ENCODE measurements around the gene SMURF2. TPM values are rescaled to one million over a fixed set of nuclear protein-coding genes. Genes with fewer than 3 reads are reported as not detected.
"Not testable (repeated sequence)": the region's sequence is repeated elsewhere in the genome, so short reads cannot be mapped to it uniquely, and the experiment has no call there.

SMURF2 gene
- polyA plus RNA-seq, 3 donors from 2014 or later = 8.1 to 8.5 (median 8.3) TPM

GRCh38 chr17:64685705-64686104 is 23.6 kb upstream of the SMURF2 start:
- Mint-ChIP-seq H3K27me3 (ENCODE audit: low read depth in 3 of 3) (peaks cover 0 to 4% (median 0%) of the 10 kb centered on the region in 3 donors), H3K4me1 (no peaks in the 10 kb centered on the region), H3K27ac (no peak overlapping the region), H3K9me3 (no peaks in the 10 kb centered on the region), H3K4me3 (no peak overlapping the region), H3K36me3 (no peaks in the 10 kb centered on the region)
- no peak for DNase-seq

GRCh38 chr17:64683796-64684195 is 21.7 kb upstream of the SMURF2 start:
- no peak for DNase-seq
- Mint-ChIP-seq H3K9me3 (no peaks in the 10 kb centered on the region), H3K4me3 (no peak overlapping the region), H3K27ac (no peak overlapping the region), H3K36me3 (no peaks in the 10 kb centered on the region), H3K27me3 (ENCODE audit: low read depth in 3 of 3) (peaks cover 0 to 2% (median 0%) of the 10 kb centered on the region in 3 donors), H3K4me1 (no peaks in the 10 kb centered on the region)

GRCh38 chr17:64682261-64683181 is 20.4 kb upstream of the SMURF2 start:
- Mint-ChIP-seq H3K27ac (peak overlapping the region in 1 of 6 donors; percentile 64), H3K36me3 (no peaks in the 10 kb centered on the region), H3K9me3 (no peaks in the 10 kb centered on the region), H3K4me3 (no peak overlapping the region), H3K27me3 (ENCODE audit: low read depth in 3 of 3) (peaks cover 0 to 2% (median 0%) of the 10 kb centered on the region in 3 donors), H3K4me1 (no peaks in the 10 kb centered on the region)
- no peak for DNase-seq

- Mint-ChIP-seq H3K4me3 (no peak overlapping the region), H3K27ac (no peak overlapping the region), H3K27me3 (ENCODE audit: low read depth in 3 of 3) (peaks cover 0 to 2% (median 0%) of the 10 kb centered on the region in 3 donors), H3K4me1 (no peaks in the 10 kb centered on the region), H3K36me3 (no peaks in the 10 kb centered on the region), H3K9me3 (no peaks in the 10 kb centered on the region)
- no peak for DNase-seq
Observed at GRCh38 chr17:64679710-64680216, 17.7 kb upstream of the SMURF2 start.

GRCh38 chr17:64676763-64677162 is 14.7 kb upstream of the SMURF2 start:
- H3K4me1 Mint-ChIP-seq = no peaks in the 10 kb centered on the region
- no peak overlapping the region for H3K4me3 Mint-ChIP-seq
- H3K27ac Mint-ChIP-seq = no peak overlapping the region
- H3K9me3 Mint-ChIP-seq = no peaks in the 10 kb centered on the region
- H3K27me3 Mint-ChIP-seq (ENCODE audit: low read depth in 3 of 3) = peaks cover 0 to 2% (median 0%) of the 10 kb centered on the region in 3 donors
- no peaks in the 10 kb centered on the region for H3K36me3 Mint-ChIP-seq
- no peak for DNase-seq

- H3K27me3 Mint-ChIP-seq (ENCODE audit: low read depth in 3 of 3); DNase-seq; H3K36me3 Mint-ChIP-seq; H3K27ac Mint-ChIP-seq; H3K4me1 Mint-ChIP-seq; H3K4me3 Mint-ChIP-seq; H3K9me3 Mint-ChIP-seq: not testable (repeated sequence)
Observed at GRCh38 chr17:64670843-64671590, 8.9 kb upstream of the SMURF2 start.

- H3K9me3 Mint-ChIP-seq; H3K4me3 Mint-ChIP-seq; DNase-seq; H3K36me3 Mint-ChIP-seq; H3K27me3 Mint-ChIP-seq (ENCODE audit: low read depth in 3 of 3); H3K4me1 Mint-ChIP-seq; H3K27ac Mint-ChIP-seq: not testable (repeated sequence)
Observed at GRCh38 chr17:64667807-64668721, 6.0 kb upstream of the SMURF2 start.

GRCh38 chr17:64664299-64664981 is 2.3 kb upstream of the SMURF2 start:
- H3K4me3 Mint-ChIP-seq, H3K9me3 Mint-ChIP-seq, DNase-seq, H3K27ac Mint-ChIP-seq, H3K36me3 Mint-ChIP-seq: not testable (repeated sequence)
- peaks cover 24 to 26% of the 10 kb centered on the region in 2 donors for H3K4me1 Mint-ChIP-seq
- H3K27me3 Mint-ChIP-seq (ENCODE audit: low read depth in 3 of 3) = peaks cover 5 to 11% (median 8%) of the 10 kb centered on the region in 3 donors

GRCh38 chr17:64663836-64664235 is 1.7 kb upstream of the SMURF2 start:
- H3K27me3 Mint-ChIP-seq (ENCODE audit: low read depth in 3 of 3) = peaks cover 5 to 11% (median 8%) of the 10 kb centered on the region in 3 donors
- H3K27ac Mint-ChIP-seq, H3K9me3 Mint-ChIP-seq, H3K36me3 Mint-ChIP-seq, DNase-seq: not testable (repeated sequence)
- peak overlapping the region in 4 of 5 donors; percentile 21 to 99 (median 70) for H3K4me3 Mint-ChIP-seq
- H3K4me1 Mint-ChIP-seq = peaks cover 29 to 32% of the 10 kb centered on the region in 2 donors

GRCh38 chr17:64662774-64663367 is 764 bp upstream of the SMURF2 start:
- Mint-ChIP-seq H3K27ac (peak overlapping the region; percentile 39 to 85 (median 68)), H3K27me3 (ENCODE audit: low read depth in 3 of 3) (peaks cover 5 to 11% (median 8%) of the 10 kb centered on the region in 3 donors), H3K4me1 (peaks cover 35 to 41% of the 10 kb centered on the region in 2 donors), H3K36me3 (no peaks in the 10 kb centered on the region), H3K4me3 (peak overlapping the region; percentile 84 to 99 (median 92)), H3K9me3 (no peaks in the 10 kb centered on the region)
- no peak for DNase-seq

GRCh38 chr17:64661726-64661975 is 456 bp downstream of the SMURF2 start:
- Mint-ChIP-seq H3K27me3 (ENCODE audit: low read depth in 3 of 3) (peaks cover 5 to 11% (median 8%) of the 10 kb centered on the region in 3 donors), H3K9me3 (no peaks in the 10 kb centered on the region), H3K27ac (peak overlapping the region; percentile 93 to 98 (median 96)), H3K4me1 (peaks cover 47 to 53% of the 10 kb centered on the region in 2 donors), H3K4me3 (peak overlapping the region; percentile 96 to 99 (median 96)), H3K36me3 (no peaks in the 10 kb centered on the region)
- no peak for DNase-seq

- Mint-ChIP-seq H3K27me3 (ENCODE audit: low read depth in 3 of 3) (peaks cover 5 to 11% (median 8%) of the 10 kb centered on the region in 3 donors), H3K4me1 (peaks cover 51 to 58% of the 10 kb centered on the region in 2 donors), H3K27ac (peak overlapping the region; percentile 93 to 98 (median 96)), H3K4me3 (peak overlapping the region; percentile 96 to 99 (median 96))
- DNase-seq = peak; percentile 21 to 34 (median 27)
- not testable (repeated sequence) for H3K9me3 Mint-ChIP-seq, H3K36me3 Mint-ChIP-seq
Observed at GRCh38 chr17:64660978-64661725, 955 bp downstream of the SMURF2 start.

Data from immature natural killer cell (primary cell).